ENCODE results near the gene GATD1. TPM values are rescaled to one million over a fixed set of nuclear protein-coding genes. Genes with fewer than 3 reads are reported as not detected.

GATD1 gene
- total and polyA plus RNA-seq, 4 donors, result 22.1 to 63.1 (median 39.1) TPM

- Histone ChIP-seq H3K4me1 (ENCODE audit: control insufficient read depth in 5 of 5, insufficient read depth in 5 of 5, low read length in 5 of 5) (peaks cover 0 to 15% (median 9%) of the 10 kb centered on the region in 5 donors), H3K9ac (ENCODE audit: insufficient read depth in 1 of 2, low read length in 2 of 2) (no peak overlapping the region), H3K27ac (ENCODE audit: low read depth in 1 of 2, low read length in 1 of 2) (no peak overlapping the region), H3K27me3 (ENCODE audit: control insufficient read depth in 3 of 3, insufficient read depth in 3 of 3, low read length in 2 of 3) (no peaks in the 10 kb centered on the region), H3K4me3 (no peak overlapping the region), H3K9me3 (ENCODE audit: control insufficient read depth in 4 of 4, insufficient read depth in 3 of 4, low read length in 3 of 4) (no peaks in the 10 kb centered on the region), H3K36me3 (ENCODE audit: control insufficient read depth in 4 of 4, insufficient read depth in 4 of 4, low read length in 4 of 4) (peaks cover 0 to 16% (median 3%) of the 10 kb centered on the region in 4 donors)
- no peak for ATAC-seq (ENCODE audit: insufficient read depth, low FRiP score)
- TF ChIP-seq CTCF (IDR thresholded peaks at IDR 0.05; ENCODE audit: control extremely low read depth, extremely low read depth), result no peak
- 94 to 96% methylated on average over 27 to 28 of the region's 28 CpGs for WGBS, 2 donors
- DNase-seq, result no peak
Measured at GRCh38 chr11:802693-803466, 25.6 kb upstream of the GATD1 start.

- Histone ChIP-seq H3K36me3 (ENCODE audit: control insufficient read depth in 4 of 4, insufficient read depth in 4 of 4, low read length in 4 of 4) (peaks cover 0 to 16% (median 3%) of the 10 kb centered on the region in 4 donors), H3K4me1 (ENCODE audit: control insufficient read depth in 5 of 5, insufficient read depth in 5 of 5, low read length in 5 of 5) (peaks cover 0 to 17% (median 9%) of the 10 kb centered on the region in 5 donors), H3K4me3 (no peak overlapping the region), H3K9me3 (ENCODE audit: control insufficient read depth in 4 of 4, insufficient read depth in 3 of 4, low read length in 3 of 4) (no peaks in the 10 kb centered on the region), H3K27me3 (ENCODE audit: control insufficient read depth in 3 of 3, insufficient read depth in 3 of 3, low read length in 2 of 3) (no peaks in the 10 kb centered on the region), H3K9ac (ENCODE audit: insufficient read depth in 1 of 2, low read length in 2 of 2) (no peak overlapping the region), H3K27ac (ENCODE audit: low read depth in 1 of 2, low read length in 1 of 2) (no peak overlapping the region)
- WGBS, 2 donors, result 95 to 98% methylated on average over 21 of the region's 21 CpGs
- no peak for ATAC-seq (ENCODE audit: insufficient read depth, low FRiP score)
- TF ChIP-seq CTCF (IDR thresholded peaks at IDR 0.05; ENCODE audit: control extremely low read depth, extremely low read depth), result no peak
- DNase-seq, result no peak
Measured at GRCh38 chr11:802018-802617, 24.8 kb upstream of the GATD1 start.

- no peaks in the 10 kb centered on the region for H3K27me3 ChIP-seq (ENCODE audit: control insufficient read depth in 3 of 3, insufficient read depth in 3 of 3, low read length in 2 of 3)
- DNase-seq (no peak), ATAC-seq (ENCODE audit: insufficient read depth, low FRiP score) (no peak)
- no peak overlapping the region for H3K4me3 ChIP-seq
- H3K27ac ChIP-seq (ENCODE audit: low read depth in 1 of 2, low read length in 1 of 2), result no peak overlapping the region
- no peak overlapping the region for H3K9ac ChIP-seq (ENCODE audit: insufficient read depth in 1 of 2, low read length in 2 of 2)
- peaks cover 0 to 26% (median 17%) of the 10 kb centered on the region in 5 donors for H3K4me1 ChIP-seq (ENCODE audit: control insufficient read depth in 5 of 5, insufficient read depth in 5 of 5, low read length in 5 of 5)
- 92 to 96% methylated on average over 19 to 20 of the region's 20 CpGs for WGBS, 2 donors
- H3K36me3 ChIP-seq (ENCODE audit: control insufficient read depth in 4 of 4, insufficient read depth in 4 of 4, low read length in 4 of 4), result peaks cover 0 to 16% (median 3%) of the 10 kb centered on the region in 4 donors
- TF ChIP-seq CTCF (IDR thresholded peaks at IDR 0.05; ENCODE audit: control extremely low read depth, extremely low read depth), result no peak
- H3K9me3 ChIP-seq (ENCODE audit: control insufficient read depth in 4 of 4, insufficient read depth in 3 of 4, low read length in 3 of 4), result no peaks in the 10 kb centered on the region
Measured at GRCh38 chr11:801097-801780, 24.0 kb upstream of the GATD1 start.

All from lung (tissue), 12 donors.